B cell (primary cell): Measurements from ENCODE around the gene SETD6. TPM values are rescaled to one million over a fixed set of nuclear protein-coding genes. Genes with fewer than 3 reads are reported as not detected.

ENCODE experiments used
- ATAC-seq: fragments of 200-7000 bp; cut with Tn5 transposase; one replicate; pipeline ENCODE4 v1.10.0; 2021; ENCODE audit warnings: low read depth, mild to moderate bottlenecking, moderate number of reproducible peaks, moderate library complexity
- CTCF ChIA-PET: fragments of 350-600 bp; sonication (Branson Sonifier 250); formaldehyde crosslinking; loops from one replicate; lab custom pipeline; 2021; ENCODE audit warnings: antibody characterized with exemption, inconsistent platforms; lab: Charles Lee
- POLR2A ChIA-PET: fragments of 350-600 bp; sonication (Branson Sonifier 250); formaldehyde crosslinking; loops from one replicate; lab custom pipeline; 2021; ENCODE audit warnings: antibody characterized with exemption; lab: Charles Lee
- DNase-seq: peaks from one replicate; pipeline ENCODE4 v3.0.0; 2013
- H2AFZ ChIP-seq: 2 replicates; pipeline ENCODE4 v1.6.1; 2012; ENCODE audit warnings: mild to moderate bottlenecking, low read depth, low read length; ENCODE audit not compliant: insufficient read depth, poor library complexity, severe bottlenecking
- H3K27ac ChIP-seq, 2 donors: 1 replicate in 1 of 2; 2 replicates in 1 of 2; pipeline ENCODE4 v1.5.1; 2012 to 2013; ENCODE audit warnings: low read length in 2 of 2, mild to moderate bottlenecking in 2 of 2, moderate library complexity in 1 of 2
- H3K27me3 ChIP-seq, 4 experiments: fragments of 200-600 bp in 1 of 4; sonication (generic) in 1 of 4; replicated peaks in 1 of 4; 1 replicate in 2 of 4; 2 replicates in 2 of 4; pipeline versions ENCODE4 v1.6.1 to v1.7.0; 2013 to 2016; ENCODE audit warnings: low read length in 3 of 4, mild to moderate bottlenecking in 2 of 4, mixed read lengths in 1 of 4, moderate library complexity in 1 of 4; ENCODE audit not compliant: insufficient read depth in 4 of 4, control insufficient read depth in 3 of 4; ENCODE audit errors: control extremely low read depth in 1 of 4
- H3K36me3 ChIP-seq, 2 experiments: replicated peaks in 1 of 2; 1 replicate in 1 of 2; 2 replicates in 1 of 2; pipeline versions ENCODE4 v1.6.1 to v1.7.1; 2013; ENCODE audit warnings: low read length in 1 of 2; ENCODE audit not compliant: insufficient read depth in 2 of 2, control insufficient read depth in 1 of 2; ENCODE audit errors: control extremely low read depth in 1 of 2, extremely low read depth in 1 of 2
- H3K4me1 ChIP-seq, 2 donors: fragments of 200-600 bp in 1 of 2; sonication (generic) in 1 of 2; 1 replicate in 1 of 2; 2 replicates in 1 of 2; pipeline versions ENCODE4 v1.5.1 to v1.6.1; 2013 to 2017; ENCODE audit warnings: low read length in 2 of 2; ENCODE audit not compliant: control insufficient read depth in 2 of 2, insufficient read depth in 2 of 2
- H3K4me2 ChIP-seq: replicated peaks from 2 replicates; pipeline ENCODE3; 2012; ENCODE audit warnings: mild to moderate bottlenecking, low read depth, low read length; ENCODE audit not compliant: poor library complexity, severe bottlenecking
- H3K4me3 ChIP-seq, 5 experiments: fragments of 200-600 bp in 1 of 5; sonication (generic) in 1 of 5; 1 replicate in 3 of 5; 2 replicates in 2 of 5; pipeline versions ENCODE4 v1.5.1 to v1.7.0; 2011 to 2016; ENCODE audit warnings: low read length in 4 of 5, mild to moderate bottlenecking in 4 of 5, low read depth in 2 of 5, control low read depth in 1 of 5, moderate library complexity in 1 of 5; ENCODE audit not compliant: insufficient read depth in 1 of 5; ENCODE audit errors: control extremely low read depth in 1 of 5, extremely low read depth in 1 of 5
- H3K79me2 ChIP-seq: fragments of 200-600 bp; sonication (generic); one replicate; pipeline ENCODE4 v1.6.0; 2016; ENCODE audit warnings: low read length; ENCODE audit not compliant: control insufficient read depth, insufficient read depth
- H3K9ac ChIP-seq: fragments of 200-600 bp; sonication (generic); 2 replicates; pipeline ENCODE4 v1.6.1; 2017; ENCODE audit warnings: mild to moderate bottlenecking, low read length, moderate library complexity
- H3K9me3 ChIP-seq, 3 donors: one replicate each; pipeline versions ENCODE4 v1.6.1 to v1.7.1; 2013; ENCODE audit warnings: low read length in 2 of 3; ENCODE audit not compliant: control insufficient read depth in 2 of 3, insufficient read depth in 1 of 3; ENCODE audit errors: control extremely low read depth in 1 of 3
- H4K20me1 ChIP-seq: 2 replicates; pipeline ENCODE4 v1.6.0; 2012; ENCODE audit warnings: mild to moderate bottlenecking, low read length; ENCODE audit not compliant: insufficient read depth, control insufficient read depth, poor library complexity, severe bottlenecking
- H3K27ac Mint-ChIP-seq: one replicate; pipeline ENCODE4 v1.8.0; 2021; ENCODE audit warnings: mixed read lengths
- H3K27me3 Mint-ChIP-seq: one replicate; pipeline ENCODE4 v1.8.0; 2021; ENCODE audit warnings: mixed read lengths
- H3K4me1 Mint-ChIP-seq: one replicate; pipeline ENCODE4 v1.8.0; 2021; ENCODE audit warnings: mixed read lengths
- H3K4me3 Mint-ChIP-seq: one replicate; pipeline ENCODE4 v1.8.0; 2021; ENCODE audit warnings: mixed read lengths
- H3K9me3 Mint-ChIP-seq: one replicate; pipeline ENCODE4 v1.8.0; 2022; ENCODE audit warnings: mixed read lengths; ENCODE audit not compliant: insufficient read depth
- EZH2 ChIP-seq: IDR thresholded peaks from 2 replicates; pipeline ENCODE4 v1.6.1; 2012; ENCODE audit warnings: borderline replicate concordance, low read depth, mild to moderate bottlenecking, moderate library complexity, low read length; ENCODE audit not compliant: insufficient read depth, poor library complexity, severe bottlenecking
- WGBS: methylation state at CpG from one replicate; pipeline ENCODE4 v1.1.5; 2013; ENCODE audit warnings: missing lambda C conversion rate; ENCODE audit not compliant: insufficient coverage; 5-methylcytosine and 5-hydroxymethylcytosine counted together
- intact Hi-C: fragments of 100-400 bp; cut with micrococcal nuclease; formaldehyde crosslinking; loops from one replicate; pipeline ENCODE4 v1.10.0; 2022
- polyA plus RNA-seq: library from polyadenylated mRNA; depleted of rRNA; stranded (reverse); fragments of >200 nt; gene quantifications from 2 replicates; pipeline ENCODE4 v1.2.3, GENCODE V29; 2012
- total RNA-seq, 2 donors: library from RNA; stranded (reverse); fragments of 120-200 nt in 1 of 2; gene quantifications; 1 replicate in 1 of 2; 2 replicates in 1 of 2; pipeline versions ENCODE4 v1.2.3 to v1.2.4, GENCODE V29; 2013 to 2022
- TF ChIP-seq, protein P1 (sequence below): fragments of 200-600 bp; IDR thresholded peaks from one replicate; pipeline ENCODE4 v1.8.0; 2022; ENCODE audit warnings: antibody characterized with exemption, mild to moderate bottlenecking

SETD6 gene
- total and polyA plus RNA-seq, 2 donors (not counting 1 experiment from before 2014, with no cell fraction given): 24.2 to 37.4 TPM

DNA sequence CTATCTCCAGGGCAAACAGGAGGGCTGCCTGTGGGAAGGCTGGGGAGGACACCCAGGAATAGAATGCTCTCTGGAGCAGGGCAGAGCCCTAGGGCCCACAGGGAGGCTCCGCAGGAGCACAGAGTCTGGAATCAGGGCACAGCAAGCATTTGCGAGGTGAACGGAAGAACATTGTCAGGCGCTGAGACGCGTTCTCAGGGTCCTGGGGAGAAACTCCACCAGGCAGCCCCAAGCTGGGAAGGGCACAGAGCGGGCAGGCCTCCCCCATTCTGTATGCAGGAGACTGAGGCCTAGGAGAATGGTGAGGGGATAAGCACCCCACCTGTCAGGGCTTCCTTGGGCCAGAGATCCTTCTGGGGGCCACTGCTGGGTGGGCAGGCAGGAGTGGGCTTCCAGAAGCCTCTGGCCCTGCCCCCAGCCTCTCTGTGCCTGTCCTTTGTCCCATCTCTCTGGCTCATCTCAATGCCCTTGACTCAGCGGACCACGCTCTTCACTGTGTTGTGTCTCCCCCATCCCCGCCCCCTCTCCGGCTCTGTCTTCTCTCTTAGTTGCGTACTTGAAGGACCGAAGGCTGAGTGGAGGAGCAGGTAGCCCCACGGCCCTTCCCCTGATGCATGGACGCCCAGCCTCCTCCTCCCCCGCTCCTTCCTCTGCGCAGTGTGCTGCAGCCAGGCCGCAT, 5.1 kb upstream of the SETD6 start:
- Mint-ChIP-seq H3K27ac (no peak overlapping the region), H3K4me1 (peaks cover 8% of the 10 kb centered on the region), H3K27me3 (no peaks in the 10 kb centered on the region), H3K4me3 (no peak overlapping the region), H3K9me3 (no peaks in the 10 kb centered on the region)
- TF ChIP-seq, protein P1, sequence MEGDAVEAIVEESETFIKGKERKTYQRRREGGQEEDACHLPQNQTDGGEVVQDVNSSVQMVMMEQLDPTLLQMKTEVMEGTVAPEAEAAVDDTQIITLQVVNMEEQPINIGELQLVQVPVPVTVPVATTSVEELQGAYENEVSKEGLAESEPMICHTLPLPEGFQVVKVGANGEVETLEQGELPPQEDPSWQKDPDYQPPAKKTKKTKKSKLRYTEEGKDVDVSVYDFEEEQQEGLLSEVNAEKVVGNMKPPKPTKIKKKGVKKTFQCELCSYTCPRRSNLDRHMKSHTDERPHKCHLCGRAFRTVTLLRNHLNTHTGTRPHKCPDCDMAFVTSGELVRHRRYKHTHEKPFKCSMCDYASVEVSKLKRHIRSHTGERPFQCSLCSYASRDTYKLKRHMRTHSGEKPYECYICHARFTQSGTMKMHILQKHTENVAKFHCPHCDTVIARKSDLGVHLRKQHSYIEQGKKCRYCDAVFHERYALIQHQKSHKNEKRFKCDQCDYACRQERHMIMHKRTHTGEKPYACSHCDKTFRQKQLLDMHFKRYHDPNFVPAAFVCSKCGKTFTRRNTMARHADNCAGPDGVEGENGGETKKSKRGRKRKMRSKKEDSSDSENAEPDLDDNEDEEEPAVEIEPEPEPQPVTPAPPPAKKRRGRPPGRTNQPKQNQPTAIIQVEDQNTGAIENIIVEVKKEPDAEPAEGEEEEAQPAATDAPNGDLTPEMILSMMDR: no peak
- TF ChIP-seq EZH2: no peak
- ATAC-seq: no peak
- WGBS: 93% methylated on average over 18 of the region's 18 CpGs
- ChIA-PET POLR2A (no interaction called here), CTCF (interaction anchor here (1.0 to 2.9 kb wide), 4 partner anchors 150 to 246 kb away, joined by 4 to 23 read pairs (median 10); no protein-coding TSS in a partner anchor)
- Histone ChIP-seq H2AFZ (no peak overlapping the region), H3K4me3 (no peak overlapping the region), H3K79me2 (no peaks in the 10 kb centered on the region), H3K9me3 (no peaks in the 10 kb centered on the region), H3K27me3 (no peaks in the 10 kb centered on the region), H3K27ac (no peak overlapping the region), H4K20me1 (no peaks in the 10 kb centered on the region), H3K36me3 (no peaks in the 10 kb centered on the region), H3K4me2 (no peak overlapping the region), H3K4me1 (peaks cover 5% of the 10 kb centered on the region in 2 donors), H3K9ac (no peak overlapping the region)
- intact Hi-C loops: no loop called here
- DNase-seq: no peak
